HG03460 (cell line): ENCODE data around the gene RACGAP1.

Experiments used
- ATAC-seq: cut with Tn5 transposase; IDR thresholded peaks from one replicate; pipeline ENCODE4 v1.9.1; 2021; ENCODE audit not compliant: unreplicated experiment

Gene RACGAP1

DNA sequence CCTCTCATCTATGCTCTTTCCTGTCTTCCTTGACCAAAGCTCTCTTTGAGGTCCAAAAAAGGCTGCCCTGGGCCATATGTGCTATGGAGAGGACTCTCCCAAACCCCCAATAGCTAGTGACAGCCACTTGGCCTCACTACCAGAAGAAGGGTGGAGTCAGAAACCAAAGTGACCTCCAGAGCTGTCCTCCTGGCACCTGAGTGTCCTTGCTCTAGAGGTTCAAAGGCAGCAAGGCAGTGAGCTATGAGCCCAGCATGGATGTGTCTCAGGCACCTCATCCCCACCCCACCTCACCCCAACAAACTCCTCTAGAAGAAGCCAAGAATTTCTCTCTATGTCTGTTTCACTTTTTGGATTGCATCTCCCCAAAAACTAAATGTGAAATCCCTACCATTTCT is 67.7 kb downstream of the RACGAP1 start:
- ATAC-seq, result no peak

DNA sequence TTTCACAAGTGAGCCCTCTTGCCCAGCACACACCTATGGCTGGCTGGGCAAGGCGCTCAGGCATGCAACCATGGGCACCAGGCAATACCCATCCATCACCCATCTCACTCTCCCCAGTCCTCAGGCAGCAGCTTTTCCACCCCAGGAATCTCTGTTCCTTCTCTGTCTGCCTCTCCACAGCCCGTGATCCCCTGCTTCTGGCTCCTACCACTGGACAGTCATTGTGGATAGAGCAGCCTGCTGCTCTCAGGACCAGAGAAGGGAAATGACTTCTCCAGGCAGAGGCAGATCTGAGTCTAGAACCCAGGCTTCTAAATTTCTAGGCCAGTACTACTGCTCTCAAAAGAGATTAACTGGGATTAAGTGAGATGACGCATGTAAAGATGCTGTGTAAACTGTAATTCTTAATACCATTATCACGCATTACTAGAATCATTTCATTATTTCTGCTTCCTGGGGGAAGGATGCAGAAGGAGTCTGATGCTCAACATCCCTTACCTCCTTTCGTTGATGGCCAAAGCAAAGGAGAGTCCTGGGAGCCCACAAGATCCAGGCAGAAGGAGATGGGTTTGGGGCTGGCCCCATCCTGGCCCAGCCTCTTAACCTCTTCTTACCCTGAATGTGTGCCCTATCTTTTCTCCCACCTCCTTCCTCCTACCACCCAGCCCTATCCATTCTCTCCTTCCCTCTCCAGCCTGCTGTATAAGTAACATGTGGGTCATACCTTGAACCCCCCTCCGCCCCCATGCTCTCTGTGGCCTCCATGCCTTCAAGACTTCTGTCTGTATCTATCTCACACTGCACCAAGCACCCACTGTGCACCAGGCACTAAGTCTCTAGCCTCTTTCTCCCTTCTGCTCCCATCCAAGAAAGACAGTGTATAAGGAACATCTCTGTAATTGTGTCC is 68.4 kb downstream of the RACGAP1 start:
- no peak for ATAC-seq

DNA sequence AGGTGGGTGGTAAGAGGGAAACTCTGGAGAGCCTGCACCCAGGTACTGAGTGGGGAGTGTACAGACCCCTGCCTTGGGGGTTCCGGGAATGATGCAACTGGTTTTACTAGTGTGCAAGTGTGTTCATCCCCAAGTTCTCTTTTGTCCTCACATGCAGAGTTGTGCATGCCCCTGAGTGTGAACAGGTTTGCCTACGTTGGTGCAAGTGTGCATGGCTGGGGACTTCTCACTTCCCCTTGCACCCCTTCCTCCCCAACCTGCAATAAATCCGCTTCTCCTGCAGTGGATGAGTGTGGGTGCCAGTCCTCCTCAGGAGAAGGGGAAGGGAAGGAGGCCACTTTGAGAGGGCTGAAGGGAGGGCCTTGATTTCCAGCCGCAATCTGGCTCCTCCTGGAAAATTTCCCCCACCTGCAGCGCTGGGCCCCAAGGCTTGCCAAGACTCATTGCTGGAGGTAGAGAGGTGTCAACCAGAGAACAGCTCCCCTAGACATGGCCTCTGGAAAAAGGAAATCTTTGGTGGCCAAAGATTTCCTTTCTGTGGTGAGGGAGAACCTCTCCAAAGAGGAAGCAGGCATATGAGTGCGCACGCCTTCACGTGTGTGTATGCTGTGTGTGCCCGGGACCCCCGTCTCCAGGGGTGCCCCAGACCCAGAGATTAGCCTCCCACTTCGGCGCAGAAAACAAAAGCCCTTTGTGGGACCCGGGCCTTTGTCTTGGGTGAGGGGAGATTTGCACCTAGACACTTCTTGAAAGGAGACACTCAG is 69.2 kb downstream of the RACGAP1 start:
- no peak for ATAC-seq

DNA sequence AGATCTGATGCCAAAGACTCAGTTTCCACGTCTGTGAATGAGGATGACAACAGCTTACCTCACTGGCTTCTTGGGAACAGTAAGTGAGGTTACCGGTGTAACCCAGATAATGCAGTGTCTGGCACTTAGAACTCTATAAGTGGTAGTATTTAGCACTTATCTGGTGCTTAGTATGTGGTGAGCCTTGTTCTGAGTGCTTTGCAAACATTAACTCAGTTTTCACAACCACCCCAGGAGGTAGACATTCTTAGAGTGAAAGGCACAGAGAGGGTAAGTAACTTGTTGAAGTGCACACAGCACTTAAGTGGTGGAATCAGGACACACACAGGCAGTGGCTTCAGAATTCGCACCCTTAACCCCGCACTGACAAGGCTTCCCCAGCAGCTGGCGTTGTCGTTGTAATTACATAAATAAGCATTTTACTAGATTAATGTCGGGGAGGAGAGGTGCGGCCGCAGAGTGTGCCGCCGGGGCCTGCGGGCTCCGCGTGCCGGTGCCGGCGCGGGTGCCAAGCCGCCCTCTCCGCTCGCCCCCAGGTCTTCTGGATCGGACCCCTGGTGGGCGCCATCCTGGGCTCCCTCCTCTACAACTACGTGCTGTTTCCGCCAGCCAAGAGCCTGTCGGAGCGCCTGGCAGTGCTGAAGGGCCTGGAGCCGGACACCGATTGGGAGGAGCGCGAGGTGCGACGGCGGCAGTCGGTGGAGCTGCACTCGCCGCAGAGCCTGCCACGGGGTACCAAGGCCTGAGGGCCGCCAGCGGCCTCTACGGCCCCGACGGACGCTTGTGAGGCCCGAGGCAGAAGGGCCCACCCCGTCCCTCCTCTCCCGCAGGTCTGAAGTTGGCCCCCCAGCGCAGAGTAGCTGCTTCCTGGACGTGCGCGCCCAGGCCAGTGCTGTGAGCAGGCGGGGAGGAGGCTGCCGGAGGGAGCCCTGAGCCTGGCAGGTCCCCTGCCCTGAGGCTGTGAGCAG is 70.1 kb downstream of the RACGAP1 start:
- no peak for ATAC-seq

DNA sequence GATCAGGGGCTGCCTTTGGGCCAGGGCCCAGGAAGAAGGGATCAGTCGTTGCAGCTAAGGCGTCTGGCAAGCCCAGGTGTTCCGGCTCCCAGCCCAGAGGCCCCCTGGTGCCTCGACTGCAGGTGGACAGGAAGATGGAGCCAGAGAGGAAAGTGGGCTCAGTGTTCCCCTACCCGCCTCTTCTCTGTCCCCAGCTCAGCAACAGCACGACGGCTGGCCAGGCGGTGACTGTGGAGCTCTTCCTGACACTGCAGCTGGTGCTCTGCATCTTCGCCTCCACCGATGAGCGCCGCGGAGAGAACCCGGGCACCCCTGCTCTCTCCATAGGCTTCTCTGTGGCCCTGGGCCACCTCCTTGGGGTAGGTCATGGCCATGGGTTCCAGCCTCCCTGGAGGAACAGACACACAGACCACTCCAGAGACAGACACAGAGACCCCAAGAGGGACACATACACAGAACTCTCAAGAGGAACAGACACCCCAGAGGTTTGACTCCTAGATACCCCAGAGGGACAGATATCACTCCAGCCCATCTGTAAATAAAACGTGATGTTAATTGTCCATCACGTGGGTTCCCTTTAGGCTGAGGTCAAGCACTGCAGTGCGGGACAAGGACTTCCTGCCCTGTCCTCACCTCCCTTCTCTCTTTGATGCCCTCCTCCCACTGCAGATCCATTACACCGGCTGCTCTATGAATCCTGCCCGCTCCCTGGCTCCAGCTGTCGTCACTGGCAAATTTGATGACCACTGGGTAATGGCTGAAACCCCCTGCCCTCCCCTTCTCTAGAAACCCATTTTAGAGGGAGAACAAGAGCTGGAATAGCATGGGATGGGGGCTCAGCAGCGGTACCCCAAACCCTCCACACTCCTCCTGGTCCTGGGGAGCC is 71.1 kb downstream of the RACGAP1 start:
- no peak for ATAC-seq

DNA sequence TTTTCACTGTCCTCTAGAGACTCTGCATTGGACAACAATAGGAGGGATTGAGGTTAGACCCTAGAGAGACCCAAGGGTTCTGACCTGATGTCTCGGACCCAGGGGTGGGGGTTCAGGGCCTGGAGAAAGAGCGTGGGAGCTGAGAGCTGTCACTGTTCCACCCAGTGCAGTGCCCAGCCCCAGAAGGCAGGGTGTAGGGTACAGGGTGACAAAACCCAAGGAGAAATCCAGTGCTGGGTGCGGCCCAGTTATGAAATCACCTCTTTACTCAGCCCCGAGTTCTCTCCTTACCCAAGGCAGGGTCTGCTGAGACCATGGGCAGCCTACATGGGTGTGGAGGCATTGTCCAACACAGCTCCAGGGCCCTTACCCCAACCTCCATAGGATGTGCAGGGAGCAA is 72.1 kb downstream of the RACGAP1 start:
- no peak for ATAC-seq

DNA sequence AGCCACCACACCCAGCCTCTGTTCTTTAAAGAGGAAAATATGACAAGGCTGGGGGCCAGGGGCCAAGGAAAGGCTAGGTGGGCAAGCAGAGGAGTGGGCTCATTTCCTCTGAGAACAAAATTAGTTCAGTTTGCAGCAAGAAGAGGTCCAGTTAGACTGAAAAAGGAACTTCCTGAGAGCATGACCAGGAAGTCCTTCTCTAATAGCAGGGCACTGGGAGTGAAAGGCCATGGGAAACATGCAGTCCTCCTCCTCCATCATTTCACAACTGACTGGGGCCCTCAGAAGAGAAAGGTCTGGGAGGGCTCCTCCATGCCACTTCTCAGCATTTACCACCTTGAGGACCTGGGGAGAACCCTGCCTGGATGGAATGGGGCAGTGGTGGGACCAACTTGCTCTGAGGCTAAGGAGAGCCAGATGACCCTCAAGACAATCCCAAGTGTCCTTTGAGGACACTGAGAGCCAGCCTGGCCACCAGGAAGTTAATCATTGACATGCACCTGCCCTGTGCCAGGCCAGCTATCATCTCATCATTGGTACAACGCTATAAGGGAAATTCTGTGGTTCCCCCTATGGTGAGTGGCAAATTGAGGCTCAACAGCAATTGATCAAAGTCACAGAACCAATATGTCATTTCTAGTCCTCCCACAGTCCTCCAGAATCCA is 72.8 kb downstream of the RACGAP1 start:
- no peak for ATAC-seq

DNA sequence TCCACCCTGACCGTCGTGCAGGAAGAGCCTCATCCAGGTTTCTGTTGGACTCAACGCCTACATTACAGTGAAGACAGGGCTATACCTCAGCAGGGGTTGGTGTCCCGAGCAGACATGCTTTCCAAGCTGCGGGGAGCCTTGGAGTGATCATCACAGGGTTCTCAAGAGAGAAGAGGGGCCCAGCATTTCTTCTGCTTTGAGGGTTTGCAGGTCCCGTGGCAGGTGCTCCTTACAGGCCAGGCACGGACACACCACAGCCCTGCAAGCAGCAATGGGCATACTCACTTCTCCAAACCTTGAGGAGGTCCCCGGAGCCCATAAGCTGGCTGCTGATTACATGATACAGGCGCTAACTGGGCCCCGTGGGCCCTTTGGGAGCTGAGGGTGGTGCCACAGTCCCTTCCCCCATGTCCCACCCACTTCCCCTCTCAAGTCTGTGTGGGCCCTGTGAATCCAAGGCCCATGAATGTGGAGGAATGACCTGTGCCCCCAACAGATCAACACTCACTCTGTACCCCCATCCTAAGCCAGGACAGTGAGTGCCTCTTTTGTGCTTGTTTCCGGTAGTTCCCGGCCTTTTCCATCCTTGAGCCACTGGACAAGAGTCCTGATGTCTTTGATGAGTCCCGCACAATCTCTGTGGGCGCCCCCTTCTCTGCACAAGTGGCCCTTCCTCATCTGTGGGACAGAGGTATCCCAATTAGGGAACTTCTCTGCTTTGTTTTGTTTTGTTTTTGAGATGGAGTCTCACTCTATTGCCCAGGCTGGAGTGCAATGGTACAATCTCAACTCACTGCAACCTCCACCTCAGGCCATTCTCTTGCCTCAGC is 73.7 kb downstream of the RACGAP1 start:
- ATAC-seq, result no peak

DNA sequence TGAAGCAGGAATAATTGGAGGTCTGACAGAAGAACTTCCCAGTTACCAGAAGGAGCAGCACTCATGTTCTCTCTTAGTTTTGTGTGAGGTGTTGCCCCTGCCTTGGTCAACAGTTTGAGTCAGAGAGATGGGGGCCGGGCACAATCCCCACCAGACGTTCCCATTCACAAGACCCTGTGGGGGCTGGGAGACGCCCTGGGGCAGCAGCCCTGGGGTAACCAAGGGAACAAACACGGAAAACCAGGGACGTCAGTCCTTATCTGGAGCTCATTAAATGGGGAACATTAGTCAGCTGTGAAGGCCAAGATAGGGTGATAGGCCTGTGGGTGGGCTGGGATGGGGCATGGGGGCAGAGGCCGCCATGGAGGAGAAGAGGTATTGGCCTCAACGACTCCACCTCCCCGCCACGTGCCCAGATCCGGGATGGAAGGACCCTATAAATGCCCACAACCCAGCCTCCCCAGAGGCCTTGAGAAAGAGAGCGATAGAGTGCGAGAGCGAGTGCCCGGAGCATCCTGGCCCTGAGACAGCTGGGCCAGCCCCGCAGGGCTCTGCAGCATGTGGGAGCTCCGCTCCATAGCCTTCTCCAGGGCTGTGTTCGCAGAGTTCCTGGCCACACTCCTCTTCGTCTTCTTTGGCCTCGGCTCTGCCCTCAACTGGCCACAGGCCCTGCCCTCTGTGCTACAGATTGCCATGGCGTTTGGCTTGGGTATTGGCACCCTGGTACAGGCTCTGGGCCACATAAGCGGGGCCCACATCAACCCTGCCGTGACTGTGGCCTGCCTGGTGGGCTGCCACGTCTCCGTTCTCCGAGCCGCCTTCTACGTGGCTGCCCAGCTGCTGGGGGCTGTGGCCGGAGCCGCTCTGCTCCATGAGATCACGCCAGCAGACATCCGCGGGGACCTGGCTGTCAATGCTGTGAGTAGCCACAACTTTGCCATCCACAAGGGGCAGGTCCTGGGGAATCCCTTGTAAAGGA is 74.7 kb downstream of the RACGAP1 start, which contains the start of gene AQP2:
Gene AQP2, plus strand, starts transcription at position 465 of the 979 bp plus-strand sequence. Its CDS starts 94 bp downstream, at position 559.
- no peak for ATAC-seq

DNA sequence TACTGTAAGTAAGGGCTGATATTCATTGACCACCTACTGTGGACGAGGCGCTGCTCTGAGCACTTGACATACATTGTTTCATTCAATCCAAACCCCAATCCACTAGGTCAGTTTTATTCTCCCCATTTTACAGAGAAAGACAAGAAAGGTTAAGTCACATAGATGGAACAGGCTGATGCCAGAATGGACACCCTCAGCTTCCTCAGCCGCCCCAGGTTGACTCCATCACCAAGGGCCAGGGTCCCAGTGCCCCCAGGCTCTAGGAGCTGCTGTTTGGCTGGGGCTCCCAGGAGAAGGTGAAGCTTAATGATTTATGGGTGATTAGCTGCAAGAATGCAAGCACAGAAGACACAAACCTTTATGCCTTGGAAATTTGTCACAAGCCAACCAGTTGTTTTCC is 75.4 kb downstream of the RACGAP1 start:
- no peak for ATAC-seq

DNA sequence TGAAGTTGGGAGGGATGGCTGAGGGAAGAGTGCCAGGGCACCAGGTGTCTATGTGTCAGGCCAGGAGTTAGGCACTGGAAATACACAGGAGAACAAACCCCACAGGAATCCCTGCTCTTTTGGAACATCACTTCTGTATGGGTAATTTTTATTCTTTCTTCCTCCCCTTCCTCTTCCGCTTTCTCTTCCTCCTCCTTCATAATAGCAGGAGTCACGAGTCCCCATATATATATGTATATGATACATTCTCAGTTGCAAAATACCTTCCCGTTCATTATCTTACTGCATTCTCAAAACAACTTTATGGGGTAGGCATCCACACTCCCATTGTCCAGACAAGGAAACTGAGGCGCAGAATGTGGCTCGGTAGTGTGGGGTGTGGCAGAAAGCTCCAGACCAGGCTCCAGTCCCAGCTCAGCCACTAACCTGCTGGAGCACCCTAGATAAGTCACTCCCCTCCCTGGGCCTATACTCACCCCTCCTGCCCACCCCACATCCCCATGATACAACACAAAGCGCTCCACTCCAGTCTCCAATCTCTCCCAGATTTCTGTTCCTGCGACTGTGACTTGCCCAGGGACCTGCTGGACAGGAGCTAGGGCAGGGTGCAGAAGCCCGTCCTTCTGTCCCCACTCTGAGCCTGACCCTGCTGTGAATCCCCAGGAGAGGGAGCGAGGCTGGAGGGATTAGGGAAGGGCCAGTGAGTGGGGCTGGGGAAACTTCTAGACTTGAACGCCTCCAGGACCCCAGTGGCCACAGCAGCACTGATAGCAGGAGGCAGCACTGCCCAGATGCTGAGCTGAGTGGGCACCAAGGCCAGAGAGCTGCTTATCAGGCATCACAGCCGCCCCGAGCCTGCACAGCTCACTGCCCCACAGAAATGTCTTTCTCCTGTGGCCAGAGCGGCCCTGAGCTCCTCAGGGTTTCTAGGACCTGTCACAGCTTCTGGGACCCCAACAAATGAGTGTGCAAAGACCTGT is 76.1 kb downstream of the RACGAP1 start:
- ATAC-seq, result no peak

DNA sequence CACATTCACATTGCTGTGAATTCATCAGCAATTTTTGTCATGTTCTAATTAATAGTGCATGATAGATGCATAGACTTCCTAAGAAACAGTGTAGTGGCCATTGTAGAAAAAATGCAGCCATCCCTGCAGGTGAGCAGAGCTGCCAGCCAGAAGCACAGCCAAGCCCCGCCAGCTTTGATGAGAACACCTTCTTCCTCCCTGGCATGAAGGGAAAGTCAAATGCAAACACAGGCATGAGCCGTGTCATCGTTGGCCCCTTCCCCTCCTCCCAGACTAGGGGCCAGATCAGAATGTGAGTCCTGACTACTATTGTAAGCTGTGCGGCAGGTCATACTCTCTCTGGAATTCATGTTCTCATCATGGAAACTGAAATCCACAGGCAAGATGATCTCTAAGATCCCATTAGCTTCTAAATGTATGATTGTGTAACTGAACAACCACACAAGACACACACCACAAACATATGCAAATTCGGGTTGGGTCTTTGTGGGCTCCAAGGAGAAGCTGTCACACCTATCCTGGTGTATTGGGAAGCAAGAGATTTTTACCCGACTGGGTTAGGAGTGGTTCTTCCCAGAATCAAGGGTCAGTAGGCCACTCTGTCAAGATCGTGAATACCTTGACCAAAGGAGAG is 77.6 kb downstream of the RACGAP1 start:
- no peak for ATAC-seq

DNA sequence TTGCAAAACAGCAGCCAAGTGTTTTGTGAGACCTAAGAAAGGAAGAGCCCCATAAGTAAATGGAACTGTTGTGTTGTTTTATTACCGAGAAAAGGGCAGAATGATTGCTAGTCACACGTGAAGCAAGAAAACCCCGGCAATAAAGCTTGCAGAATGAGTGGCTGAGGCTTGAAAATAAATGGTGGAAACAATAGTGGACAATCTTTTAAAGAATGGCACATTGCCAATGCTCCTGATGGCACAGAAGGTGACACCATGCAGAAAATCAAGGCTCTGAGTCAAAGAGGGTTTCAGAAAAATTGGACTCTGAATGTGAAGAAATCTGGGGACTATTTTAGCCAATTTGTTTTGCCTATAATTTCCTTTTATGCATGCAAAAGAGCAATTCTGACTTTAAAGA is 78.8 kb downstream of the RACGAP1 start:
- no peak for ATAC-seq

DNA sequence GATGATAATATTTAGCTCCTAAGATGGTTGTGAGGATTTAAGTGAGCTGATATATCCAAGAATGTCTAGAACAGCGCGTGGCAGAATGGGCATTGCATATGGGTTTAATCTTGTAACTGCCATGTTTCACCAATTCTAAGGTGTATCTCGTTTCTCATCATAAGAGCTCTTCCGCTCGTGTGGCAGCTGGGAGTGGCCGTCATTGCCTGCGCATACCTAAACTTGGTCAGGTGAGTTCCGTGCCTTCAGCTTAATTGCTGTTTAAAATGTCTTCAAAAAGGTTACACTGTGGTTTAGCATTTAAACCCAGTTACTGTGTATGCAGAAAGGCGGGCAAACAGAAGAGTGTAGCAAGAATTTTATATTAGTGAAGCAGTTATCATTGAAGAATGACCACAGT is 79.2 kb downstream of the RACGAP1 start:
- ATAC-seq, result no peak

DNA sequence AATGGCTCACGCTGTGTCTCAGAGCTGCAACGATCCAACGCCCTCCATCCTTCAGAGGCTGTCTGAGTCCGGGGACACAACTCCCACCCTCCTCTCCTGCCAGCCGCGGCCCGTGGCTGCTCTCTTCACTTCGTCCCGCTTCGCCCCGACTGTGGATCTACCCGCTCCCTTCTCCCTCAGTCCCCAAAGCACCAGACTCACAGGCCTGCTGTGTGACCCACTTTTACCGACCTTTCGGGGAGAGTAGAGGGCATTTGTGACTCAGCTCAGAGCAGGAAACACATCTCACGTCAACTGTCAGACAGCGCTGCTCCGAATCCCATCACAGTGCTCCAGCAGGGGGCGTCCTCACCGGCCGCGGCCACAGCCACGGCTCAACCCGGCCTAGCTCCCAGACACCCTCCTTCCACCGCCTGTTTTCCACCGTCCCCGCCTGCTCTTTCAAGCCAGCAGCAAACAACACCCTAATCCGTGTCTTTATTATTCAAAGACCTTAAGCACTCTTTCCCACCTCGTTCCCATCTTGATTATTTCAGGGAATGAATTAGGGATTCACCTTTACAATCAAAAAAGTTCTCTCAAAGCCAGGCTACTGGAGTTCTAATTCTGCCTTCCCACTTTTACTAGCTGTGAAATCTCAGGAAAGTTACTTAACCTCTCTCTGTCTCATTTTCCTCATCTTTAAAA is 79.8 kb downstream of the RACGAP1 start:
- ATAC-seq, result peak; percentile 84
